GM12878 (cell line): Measurements from ENCODE around the gene RTCB. TPM values are rescaled to one million over a fixed set of nuclear protein-coding genes. Genes with fewer than 3 reads are reported as not detected.

Experiments
- BHLHE40 ChIP-seq, 2 experiments: fragments of 450-650 bp in 1 of 2; IDR thresholded peaks; 2 replicates each; pipeline ENCODE4 v1.6.1; 2011 to 2017; ENCODE audit warnings: low read depth in 2 of 2, borderline replicate concordance in 1 of 2, improper control_type of control experiment in 1 of 2, low read length in 1 of 2, mild to moderate bottlenecking in 1 of 2
- CBFB ChIP-seq: IDR thresholded peaks from 2 replicates; pipeline ENCODE4 v1.6.1; 2016; ENCODE audit warnings: antibody characterized with exemption, low read depth
- CREB1 ChIP-seq: IDR thresholded peaks from 2 replicates; pipeline ENCODE4 v1.6.1; 2012; ENCODE audit warnings: low read depth, mild to moderate bottlenecking, inconsistent platforms
- DPF2 ChIP-seq: fragments of 450-650 bp; IDR thresholded peaks from 2 replicates; pipeline ENCODE4 v1.6.1; 2017; ENCODE audit warnings: mild to moderate bottlenecking
- EP300 ChIP-seq, 2 experiments: fragments of 150-350 bp in 1 of 2; IDR thresholded peaks; 2 replicates each; pipeline ENCODE4 v1.6.1; 2011 to 2012; ENCODE audit warnings: low read depth in 2 of 2, low read length in 2 of 2, borderline replicate concordance in 1 of 2, improper control_type of control experiment in 1 of 2, inconsistent platforms in 1 of 2; ENCODE audit not compliant: control insufficient read depth in 1 of 2
- FOS ChIP-seq: IDR thresholded peaks from 3 replicates; pipeline ENCODE4 v1.6.1; 2011; ENCODE audit warnings: borderline replicate concordance; ENCODE audit not compliant: insufficient read length; ENCODE audit errors: extremely low read depth
- GATAD2B ChIP-seq: fragments of 450-650 bp; conservative IDR thresholded peaks from 2 replicates; pipeline ENCODE4 v1.6.1; 2017; ENCODE audit warnings: low read depth, mild to moderate bottlenecking, moderate library complexity
- HCFC1 ChIP-seq: fragments of 150-350 bp; IDR thresholded peaks from 2 replicates; pipeline ENCODE4 v1.6.1; 2014; ENCODE audit warnings: low read length
- IKZF1 ChIP-seq: fragments of 450-650 bp; conservative IDR thresholded peaks from 2 replicates; pipeline ENCODE4 v1.6.1; 2017; ENCODE audit warnings: antibody characterized with exemption, mild to moderate bottlenecking
- IKZF2 ChIP-seq, 2 experiments: fragments of 450-650 bp; IDR thresholded peaks; 2 replicates each; pipeline ENCODE4 v1.6.1; 2017; ENCODE audit warnings: mild to moderate bottlenecking in 2 of 2, moderate library complexity in 2 of 2
- PML ChIP-seq: IDR thresholded peaks from 2 replicates; pipeline ENCODE4 v1.6.1; 2012; ENCODE audit warnings: low read length, inconsistent platforms
- POLR2A ChIP-seq: IDR thresholded peaks from 2 replicates; pipeline ENCODE4 v1.6.1; 2011; ENCODE audit warnings: low read depth, mild to moderate bottlenecking, low read length
- POLR2AphosphoS2 ChIP-seq: IDR thresholded peaks from 2 replicates; pipeline ENCODE4 v1.6.1; 2011; ENCODE audit warnings: low read depth, mild to moderate bottlenecking, low read length, improper control_type of control experiment, moderate library complexity
- POU2F2 ChIP-seq: IDR thresholded peaks from 3 replicates; pipeline ENCODE4 v1.6.1; 2011; ENCODE audit warnings: low read depth, mild to moderate bottlenecking, low read length, borderline replicate concordance
- RUNX3 ChIP-seq: IDR thresholded peaks from 2 replicates; pipeline ENCODE4 v1.6.1; 2012; ENCODE audit warnings: low read length, inconsistent platforms
- SIN3A ChIP-seq: IDR thresholded peaks from 2 replicates; pipeline ENCODE4 v1.6.1; 2012; ENCODE audit warnings: low read depth, low read length, improper control_type of control experiment
- TAF1 ChIP-seq: IDR thresholded peaks from 2 replicates; pipeline ENCODE4 v1.6.1; 2011; ENCODE audit warnings: mild to moderate bottlenecking, low read depth, low read length, borderline replicate concordance
- TCF7 ChIP-seq: IDR thresholded peaks from 2 replicates; pipeline ENCODE4 v1.6.1; 2014; ENCODE audit warnings: antibody characterized with exemption, borderline replicate concordance
- polyA plus RNA-seq, 11 experiments: library from polyadenylated mRNA; depleted of rRNA in 4 of 11; unstranded in 6 of 11; stranded (reverse) in 5 of 11; fragments of >200 nt; fragmentation: Nextera tagmentation in 4 of 11; fragmentation: Illumina TruSeq in 1 of 11; extraction: Ambion mirVana in 4 of 11; extraction: Trizol in 1 of 11; gene quantifications; 1 replicate in 1 of 11; 2 replicates in 10 of 11; pipeline versions ENCODE4 v1.2.1 to v1.2.3, GENCODE V29; 2011 to 2016; ENCODE audit warnings: inconsistent platforms in 2 of 11, missing spikeins in 2 of 11, low read depth in 1 of 11
- total RNA-seq, 4 experiments: library from RNA; depleted of rRNA in 3 of 4; stranded (reverse); fragments of >200 nt in 3 of 4; fragmentation: Illumina TruSeq in 1 of 4; extraction: Trizol in 1 of 4; gene quantifications; 2 replicates each; pipeline versions ENCODE4 v1.2.1 to v1.2.3, GENCODE V29; 2013 to 2021
- TF ChIP-seq, protein P1 (sequence below): fragments of 450-650 bp; IDR thresholded peaks from 2 replicates; pipeline ENCODE4 v1.6.1; 2017; ENCODE audit warnings: antibody characterized with exemption, mild to moderate bottlenecking, moderate library complexity
- TF ChIP-seq, protein P2 (sequence below): fragments of 450-650 bp; IDR thresholded peaks from 2 replicates; pipeline ENCODE4 v1.6.1; 2016; ENCODE audit warnings: mild to moderate bottlenecking, moderate library complexity, borderline replicate concordance
- TF ChIP-seq, protein P3 (sequence below): fragments of 450-650 bp; IDR thresholded peaks from 2 replicates; pipeline ENCODE4 v1.6.1; 2017; ENCODE audit warnings: low read depth, mild to moderate bottlenecking, moderate library complexity

Gene RTCB
- total and polyA plus RNA-seq, 10 of the 15 experiments (the other 5 are each of a cell fraction or from before 2014, with no cell fraction given) = 88.4 to 203 (median 106) TPM

DNA sequence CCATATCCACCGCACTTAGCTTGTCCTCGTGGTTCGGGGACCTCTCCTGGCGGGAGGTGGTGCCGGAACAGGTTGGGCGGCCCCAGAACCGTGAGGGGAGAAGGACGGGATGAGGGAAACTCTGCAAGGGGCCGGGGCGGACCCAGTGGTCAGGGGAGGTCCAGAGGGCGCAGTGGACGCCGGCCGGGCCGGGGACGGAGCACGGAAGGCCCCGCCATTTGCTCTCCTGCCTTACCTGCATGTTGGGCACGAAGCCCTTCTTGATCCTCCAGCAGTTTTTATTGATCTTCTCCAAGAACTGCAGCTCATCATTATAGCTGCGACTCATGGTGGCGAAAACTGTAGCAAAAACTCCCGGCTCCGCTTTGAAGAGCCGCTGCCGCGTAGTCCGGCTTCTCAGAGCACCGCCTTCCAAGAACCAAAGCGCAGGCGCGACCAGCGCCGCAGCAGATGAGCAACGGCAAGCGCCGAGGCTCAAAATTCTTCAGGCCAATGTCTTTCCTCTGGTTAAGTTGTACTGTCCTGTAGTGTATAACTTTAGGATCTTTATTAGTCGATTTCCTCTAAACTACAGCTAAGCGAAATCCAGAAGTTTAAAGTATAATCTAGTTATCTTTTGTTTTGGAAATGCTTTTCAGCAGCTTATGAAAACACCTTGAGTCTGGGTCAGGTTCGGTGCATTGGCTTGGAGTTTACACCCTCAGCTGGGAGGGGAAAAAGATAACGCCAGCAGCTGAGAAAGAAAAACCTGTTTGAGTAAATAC, at the start of gene RTCB (continued):
- TF ChIP-seq, protein P1, sequence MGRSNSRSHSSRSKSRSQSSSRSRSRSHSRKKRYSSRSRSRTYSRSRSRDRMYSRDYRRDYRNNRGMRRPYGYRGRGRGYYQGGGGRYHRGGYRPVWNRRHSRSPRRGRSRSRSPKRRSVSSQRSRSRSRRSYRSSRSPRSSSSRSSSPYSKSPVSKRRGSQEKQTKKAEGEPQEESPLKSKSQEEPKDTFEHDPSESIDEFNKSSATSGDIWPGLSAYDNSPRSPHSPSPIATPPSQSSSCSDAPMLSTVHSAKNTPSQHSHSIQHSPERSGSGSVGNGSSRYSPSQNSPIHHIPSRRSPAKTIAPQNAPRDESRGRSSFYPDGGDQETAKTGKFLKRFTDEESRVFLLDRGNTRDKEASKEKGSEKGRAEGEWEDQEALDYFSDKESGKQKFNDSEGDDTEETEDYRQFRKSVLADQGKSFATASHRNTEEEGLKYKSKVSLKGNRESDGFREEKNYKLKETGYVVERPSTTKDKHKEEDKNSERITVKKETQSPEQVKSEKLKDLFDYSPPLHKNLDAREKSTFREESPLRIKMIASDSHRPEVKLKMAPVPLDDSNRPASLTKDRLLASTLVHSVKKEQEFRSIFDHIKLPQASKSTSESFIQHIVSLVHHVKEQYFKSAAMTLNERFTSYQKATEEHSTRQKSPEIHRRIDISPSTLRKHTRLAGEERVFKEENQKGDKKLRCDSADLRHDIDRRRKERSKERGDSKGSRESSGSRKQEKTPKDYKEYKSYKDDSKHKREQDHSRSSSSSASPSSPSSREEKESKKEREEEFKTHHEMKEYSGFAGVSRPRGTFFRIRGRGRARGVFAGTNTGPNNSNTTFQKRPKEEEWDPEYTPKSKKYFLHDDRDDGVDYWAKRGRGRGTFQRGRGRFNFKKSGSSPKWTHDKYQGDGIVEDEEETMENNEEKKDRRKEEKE = no peak
- TF ChIP-seq FOS (no peak), POLR2A (peak; percentile 72), HCFC1 (peak; percentile 52; the same call in 1 of the 2 replicates), RUNX3 (peak; percentile 57), IKZF1 (0 out of 2 replicates have a peak, but pooled peaks have one; percentile 25), BHLHE40 (IDR thresholded peaks at IDR 0.05; ENCODE audit: borderline replicate concordance in 1 of 2, low read depth in 2 of 2, low read length in 1 of 2) (no peak), TAF1 (peak; percentile 83), TCF7 (peak; percentile 72), POLR2AphosphoS2 (0 out of 2 replicates have a peak, but pooled peaks have one; percentile 31), GATAD2B (0 out of 2 replicates have a peak, but pooled peaks have one; percentile 48), CREB1 (0 out of 2 replicates have a peak, but pooled peaks have one; percentile 27), PML (0 out of 2 replicates have a peak, but pooled peaks have one; percentile 45), DPF2 (no peak), EP300 (IDR thresholded peaks at IDR 0.05; ENCODE audit: borderline replicate concordance in 1 of 2, control insufficient read depth in 1 of 2, low read depth in 2 of 2, low read length in 2 of 2) (no peak), IKZF2 (IDR thresholded peaks at IDR 0.05) (no peak), SIN3A (peak; percentile 84), CBFB (peak; percentile 75; the same call in 1 of the 2 replicates), POU2F2 (peak; percentile 42; the same call in 1 of the 3 replicates)
- TF ChIP-seq, protein P2, sequence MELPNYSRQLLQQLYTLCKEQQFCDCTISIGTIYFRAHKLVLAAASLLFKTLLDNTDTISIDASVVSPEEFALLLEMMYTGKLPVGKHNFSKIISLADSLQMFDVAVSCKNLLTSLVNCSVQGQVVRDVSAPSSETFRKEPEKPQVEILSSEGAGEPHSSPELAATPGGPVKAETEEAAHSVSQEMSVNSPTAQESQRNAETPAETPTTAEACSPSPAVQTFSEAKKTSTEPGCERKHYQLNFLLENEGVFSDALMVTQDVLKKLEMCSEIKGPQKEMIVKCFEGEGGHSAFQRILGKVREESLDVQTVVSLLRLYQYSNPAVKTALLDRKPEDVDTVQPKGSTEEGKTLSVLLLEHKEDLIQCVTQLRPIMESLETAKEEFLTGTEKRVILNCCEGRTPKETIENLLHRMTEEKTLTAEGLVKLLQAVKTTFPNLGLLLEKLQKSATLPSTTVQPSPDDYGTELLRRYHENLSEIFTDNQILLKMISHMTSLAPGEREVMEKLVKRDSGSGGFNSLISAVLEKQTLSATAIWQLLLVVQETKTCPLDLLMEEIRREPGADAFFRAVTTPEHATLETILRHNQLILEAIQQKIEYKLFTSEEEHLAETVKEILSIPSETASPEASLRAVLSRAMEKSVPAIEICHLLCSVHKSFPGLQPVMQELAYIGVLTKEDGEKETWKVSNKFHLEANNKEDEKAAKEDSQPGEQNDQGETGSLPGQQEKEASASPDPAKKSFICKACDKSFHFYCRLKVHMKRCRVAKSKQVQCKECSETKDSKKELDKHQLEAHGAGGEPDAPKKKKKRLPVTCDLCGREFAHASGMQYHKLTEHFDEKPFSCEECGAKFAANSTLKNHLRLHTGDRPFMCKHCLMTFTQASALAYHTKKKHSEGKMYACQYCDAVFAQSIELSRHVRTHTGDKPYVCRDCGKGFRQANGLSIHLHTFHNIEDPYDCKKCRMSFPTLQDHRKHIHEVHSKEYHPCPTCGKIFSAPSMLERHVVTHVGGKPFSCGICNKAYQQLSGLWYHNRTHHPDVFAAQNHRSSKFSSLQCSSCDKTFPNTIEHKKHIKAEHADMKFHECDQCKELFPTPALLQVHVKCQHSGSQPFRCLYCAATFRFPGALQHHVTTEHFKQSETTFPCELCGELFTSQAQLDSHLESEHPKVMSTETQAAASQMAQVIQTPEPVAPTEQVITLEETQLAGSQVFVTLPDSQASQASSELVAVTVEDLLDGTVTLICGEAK = no peak
- TF ChIP-seq, protein P3, sequence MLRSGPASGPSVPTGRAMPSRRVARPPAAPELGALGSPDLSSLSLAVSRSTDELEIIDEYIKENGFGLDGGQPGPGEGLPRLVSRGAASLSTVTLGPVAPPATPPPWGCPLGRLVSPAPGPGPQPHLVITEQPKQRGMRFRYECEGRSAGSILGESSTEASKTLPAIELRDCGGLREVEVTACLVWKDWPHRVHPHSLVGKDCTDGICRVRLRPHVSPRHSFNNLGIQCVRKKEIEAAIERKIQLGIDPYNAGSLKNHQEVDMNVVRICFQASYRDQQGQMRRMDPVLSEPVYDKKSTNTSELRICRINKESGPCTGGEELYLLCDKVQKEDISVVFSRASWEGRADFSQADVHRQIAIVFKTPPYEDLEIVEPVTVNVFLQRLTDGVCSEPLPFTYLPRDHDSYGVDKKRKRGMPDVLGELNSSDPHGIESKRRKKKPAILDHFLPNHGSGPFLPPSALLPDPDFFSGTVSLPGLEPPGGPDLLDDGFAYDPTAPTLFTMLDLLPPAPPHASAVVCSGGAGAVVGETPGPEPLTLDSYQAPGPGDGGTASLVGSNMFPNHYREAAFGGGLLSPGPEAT = peak; percentile 57; the same call in 1 of the 2 replicates
